Activated CD4-positive, alpha-beta T cell treated with anti-CD3 and anti-CD28 coated beads, Interleukin-2, amount 50 U/mL, for 16 hours (primary cell): Measurements from ENCODE around the gene ENPEP.

Source experiments
- DNase-seq: peaks from one replicate; pipeline ENCODE4 v3.0.0-alpha.2; 2020

ENPEP gene

GRCh38 chr4:110610940-110611831, 135.2 kb downstream of the ENPEP start:
- DNase-seq: no peak

- DNase-seq: no peak
Observed at GRCh38 chr4:110611968-110612447, 136.1 kb downstream of the ENPEP start.

GRCh38 chr4:110612631-110613269, 136.8 kb downstream of the ENPEP start:
- DNase-seq: no peak

- no peak for DNase-seq
Observed at GRCh38 chr4:110613745-110614144, 137.8 kb downstream of the ENPEP start.

- DNase-seq: no peak
Observed at GRCh38 chr4:110614173-110614963, 138.4 kb downstream of the ENPEP start.
